PC-3 (cell line): Measurements from ENCODE around the gene ZSWIM4. TPM values are rescaled to one million over a fixed set of nuclear protein-coding genes. Genes with fewer than 3 reads are reported as not detected.
A peak's percentile ranks its signal among the peaks of the same experiment; 100 is the strongest.

Experiments
- ATAC-seq: fragments of 200-7000 bp; cut with Tn5 transposase; 2 replicates; pipeline ENCODE4 v1.9.1; 2020; ENCODE audit warnings: mild to moderate bottlenecking, moderate library complexity
- BruUV-seq: library from RNA; stranded (reverse); fragments of 400-500 nt; replicated peaks from 2 replicates; lab custom pipeline; 2021; lab: Mats Ljungman, UMichigan
- CTCF ChIA-PET: fragments of 300-600 bp; sonication (Branson Sonifier 250); formaldehyde crosslinking; loops from one replicate; lab custom pipeline; 2022; ENCODE audit warnings: antibody characterized with exemption; lab: Charles Lee
- POLR2A ChIA-PET: fragments of 300-600 bp; sonication (Branson Sonifier 250); formaldehyde crosslinking; loops from one replicate; lab custom pipeline; 2022; ENCODE audit warnings: antibody characterized with exemption; ENCODE audit not compliant: unreplicated experiment; lab: Charles Lee
- DNase-seq: peaks from one replicate; pipeline ENCODE4 v3.0.0-alpha.2; 2015
- H2AFZ ChIP-seq: fragments of 300-600 bp; sonication (generic); 2 replicates; pipeline ENCODE4 v1.6.0; 2016; ENCODE audit warnings: antibody characterized with exemption, low read length
- H3F3A ChIP-seq: fragments of 300-600 bp; sonication (generic); one replicate; pipeline ENCODE4 v1.6.0; 2017; ENCODE audit warnings: antibody characterized with exemption, low read length, control low read depth, mild to moderate bottlenecking; ENCODE audit not compliant: unreplicated experiment
- H3K27ac ChIP-seq: fragments of 300-600 bp; sonication (generic); 2 replicates; pipeline ENCODE4 v1.5.1; 2016; ENCODE audit warnings: mild to moderate bottlenecking, low read length
- H3K27me3 ChIP-seq: fragments of 300-600 bp; sonication (generic); 2 replicates; pipeline ENCODE4 v1.6.1; 2016; ENCODE audit warnings: low read length, mixed read lengths
- H3K36me3 ChIP-seq: fragments of 300-600 bp; sonication (generic); 2 replicates; pipeline ENCODE4 v1.6.1; 2016; ENCODE audit warnings: low read depth, mixed run types, low read length, mixed read lengths
- H3K4me1 ChIP-seq: fragments of 300-600 bp; sonication (generic); 2 replicates; pipeline ENCODE4 v1.5.1; 2016; ENCODE audit warnings: low read length; ENCODE audit not compliant: insufficient read depth
- H3K4me2 ChIP-seq: fragments of 300-600 bp; sonication (generic); 2 replicates; pipeline ENCODE4 v1.6.0; 2016; ENCODE audit warnings: low read length
- H3K4me3 ChIP-seq: fragments of 300-600 bp; sonication (generic); 2 replicates; pipeline ENCODE4 v1.5.1; 2016; ENCODE audit warnings: mild to moderate bottlenecking, low read length, mixed read lengths
- H3K79me2 ChIP-seq: fragments of 300-600 bp; sonication (generic); 2 replicates; pipeline ENCODE4 v1.6.1; 2017; ENCODE audit warnings: low read length, mixed read lengths
- H3K9ac ChIP-seq: fragments of 300-600 bp; sonication (generic); 2 replicates; pipeline ENCODE4 v1.6.0; 2016; ENCODE audit warnings: mild to moderate bottlenecking, low read length
- H3K9me2 ChIP-seq: fragments of 300-600 bp; sonication (generic); replicated peaks from 2 replicates; pipeline ENCODE4 v1.6.1; 2016; ENCODE audit warnings: mixed run types, low read length, mixed read lengths
- H3K9me3 ChIP-seq: fragments of 300-600 bp; sonication (generic); 2 replicates; pipeline ENCODE4 v1.6.1; 2016; ENCODE audit warnings: low read length, mixed read lengths
- H4K20me1 ChIP-seq: fragments of 300-600 bp; sonication (generic); 2 replicates; pipeline ENCODE4 v1.6.1; 2016; ENCODE audit warnings: low read length, mixed read lengths
- EZH2 ChIP-seq: fragments of 300-600 bp; sonication (generic); IDR thresholded peaks from one replicate; pipeline ENCODE4 v1.6.1; 2017; ENCODE audit warnings: antibody characterized with exemption, mild to moderate bottlenecking, low read length; ENCODE audit not compliant: unreplicated experiment
- EZH2phosphoT487 ChIP-seq: fragments of 300-600 bp; sonication (generic); IDR thresholded peaks from 2 replicates; pipeline ENCODE4 v1.6.1; 2018; ENCODE audit warnings: mild to moderate bottlenecking, antibody characterized with exemption, low read length, borderline replicate concordance
- intact Hi-C: fragments of 100-400 bp; cut with micrococcal nuclease; formaldehyde crosslinking; loops from 2 replicates; pipeline ENCODE4 v1.9.0; 2023
- total RNA-seq: library from RNA; depleted of rRNA; stranded (reverse); fragments of >200 nt; gene quantifications from 2 replicates; pipeline ENCODE4 v1.2.3, GENCODE V29; 2014
- TF ChIP-seq, protein P1 (sequence below): fragments of 300-600 bp; sonication (generic); conservative IDR thresholded peaks from 2 replicates; pipeline ENCODE4 v1.5.1; 2017; ENCODE audit warnings: antibody characterized with exemption, low read depth, mild to moderate bottlenecking, low read length

Gene ZSWIM4
- total RNA-seq, 1 experiment from 2014 or later, result 8.0 TPM

GRCh38 chr19:13794398-13794756 is 866 bp upstream of the ZSWIM4 start:
- peak overlapping the region; percentile 88 for H3K4me3 ChIP-seq
- no peak for ATAC-seq
- CTCF ChIA-PET, result no interaction called here
- H3K9ac ChIP-seq, result peak overlapping the region; percentile 79
- H2AFZ ChIP-seq, result peak overlapping the region; percentile 84
- no peaks in the 10 kb centered on the region for H4K20me1 ChIP-seq
- H3F3A ChIP-seq, result peaks cover 5% of the 10 kb centered on the region
- no TSS peak for BruUV-seq
- peaks cover 21% of the 10 kb centered on the region for H3K79me2 ChIP-seq
- no peaks in the 10 kb centered on the region for H3K9me3 ChIP-seq
- DNase-seq, result peak; percentile 63
- POLR2A ChIA-PET, result interaction anchor here (0.6 kb wide), 1 partner anchor 32 kb away, joined by 3 read pairs; no protein-coding TSS in a partner anchor
- H3K4me2 ChIP-seq, result peak overlapping the region; percentile 85
- H3K27me3 ChIP-seq, result no peaks in the 10 kb centered on the region
- H3K9me2 ChIP-seq, result no peaks in the 10 kb centered on the region
- peak overlapping the region; percentile 50 for H3K27ac ChIP-seq
- no peaks in the 10 kb centered on the region for H3K36me3 ChIP-seq
- intact Hi-C loops, result no loop called here
- H3K4me1 ChIP-seq, result peaks cover 23% of the 10 kb centered on the region
- TF ChIP-seq EZH2phosphoT487 (no peak), EZH2 (no peak)
- TF ChIP-seq, protein P1, sequence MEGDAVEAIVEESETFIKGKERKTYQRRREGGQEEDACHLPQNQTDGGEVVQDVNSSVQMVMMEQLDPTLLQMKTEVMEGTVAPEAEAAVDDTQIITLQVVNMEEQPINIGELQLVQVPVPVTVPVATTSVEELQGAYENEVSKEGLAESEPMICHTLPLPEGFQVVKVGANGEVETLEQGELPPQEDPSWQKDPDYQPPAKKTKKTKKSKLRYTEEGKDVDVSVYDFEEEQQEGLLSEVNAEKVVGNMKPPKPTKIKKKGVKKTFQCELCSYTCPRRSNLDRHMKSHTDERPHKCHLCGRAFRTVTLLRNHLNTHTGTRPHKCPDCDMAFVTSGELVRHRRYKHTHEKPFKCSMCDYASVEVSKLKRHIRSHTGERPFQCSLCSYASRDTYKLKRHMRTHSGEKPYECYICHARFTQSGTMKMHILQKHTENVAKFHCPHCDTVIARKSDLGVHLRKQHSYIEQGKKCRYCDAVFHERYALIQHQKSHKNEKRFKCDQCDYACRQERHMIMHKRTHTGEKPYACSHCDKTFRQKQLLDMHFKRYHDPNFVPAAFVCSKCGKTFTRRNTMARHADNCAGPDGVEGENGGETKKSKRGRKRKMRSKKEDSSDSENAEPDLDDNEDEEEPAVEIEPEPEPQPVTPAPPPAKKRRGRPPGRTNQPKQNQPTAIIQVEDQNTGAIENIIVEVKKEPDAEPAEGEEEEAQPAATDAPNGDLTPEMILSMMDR, result no peak

GRCh38 chr19:13795595-13796300 is 505 bp downstream of the ZSWIM4 start:
- Histone ChIP-seq H2AFZ (no peak overlapping the region; the same call in 1 of the 2 replicates), H3K4me2 (peak overlapping the region; percentile 92), H3F3A (peaks cover 5% of the 10 kb centered on the region), H3K36me3 (no peaks in the 10 kb centered on the region), H3K27ac (peak overlapping the region; percentile 95), H3K9ac (peak overlapping the region; percentile 69), H3K9me3 (no peaks in the 10 kb centered on the region), H3K79me2 (peaks cover 21% of the 10 kb centered on the region), H3K9me2 (no peaks in the 10 kb centered on the region), H3K4me3 (peak overlapping the region; percentile 88), H3K27me3 (no peaks in the 10 kb centered on the region), H3K4me1 (peaks cover 23% of the 10 kb centered on the region), H4K20me1 (no peaks in the 10 kb centered on the region)
- no TSS peak for BruUV-seq
- ATAC-seq (peak; percentile 9), DNase-seq (peak; percentile 34)
- intact Hi-C loops, result loop anchor here (1.0 to 2.0 kb wide), 2 partner anchors 37 to 67 kb away; no protein-coding TSS in a partner anchor
- ChIA-PET CTCF (no interaction called here), POLR2A (interaction anchor here (0.6 to 1.6 kb wide), 7 partner anchors 13 to 211 kb away, joined by 3 to 15 read pairs (median 3); partner anchors contain the start of gene RFX1)
- no peak for TF ChIP-seq EZH2
- TF ChIP-seq, protein P1, result no peak
